HCT116 (cell line): ENCODE data around the gene TMEM232.

Source experiments
- CTCF ChIP-seq, 3 experiments: fragments of 200-600 bp in 1 of 3; sonication (generic) in 1 of 3; IDR thresholded peaks in 2 of 3; conservative IDR thresholded peaks in 1 of 3; 2 replicates each; pipeline ENCODE4 v1.5.1; 2012 to 2017; ENCODE audit warnings: low read depth in 2 of 3, low read length in 2 of 3, antibody characterized with exemption in 1 of 3, borderline replicate concordance in 1 of 3, control low read depth in 1 of 3, mild to moderate bottlenecking in 1 of 3, mixed read lengths in 1 of 3, mixed run types in 1 of 3, moderate library complexity in 1 of 3; ENCODE audit not compliant: insufficient read depth in 1 of 3
- JUND ChIP-seq: IDR thresholded peaks from 2 replicates; pipeline ENCODE4 v1.6.1; 2012
- POLR2A ChIP-seq: IDR thresholded peaks from 2 replicates; pipeline ENCODE4 v1.7.0; 2011; ENCODE audit warnings: borderline replicate concordance; ENCODE audit not compliant: insufficient read depth, insufficient read length; ENCODE audit errors: extremely low read depth
- POLR2AphosphoS5 ChIP-seq: IDR thresholded peaks from 2 replicates; pipeline ENCODE4 v1.6.1; 2011; ENCODE audit warnings: mild to moderate bottlenecking, low read depth, low read length, moderate library complexity

GRCh38 chr5:110401881-110402280, 324.6 kb downstream of the TMEM232 start:
- TF ChIP-seq JUND (no peak), CTCF (IDR thresholded peaks at IDR 0.05 in 2 of 3, conservative IDR thresholded peaks at IDR 0.05 in 1 of 3; ENCODE audit: borderline replicate concordance in 1 of 3, insufficient read depth in 1 of 3, low read depth in 2 of 3, low read length in 2 of 3) (no peak), POLR2A (no peak), POLR2AphosphoS5 (no peak)
